GM19395 (cell line): Measurements from ENCODE around the gene CAMKMT.

Experiments
- ATAC-seq: cut with Tn5 transposase; IDR thresholded peaks from one replicate; pipeline ENCODE4 v1.9.1; 2021; ENCODE audit warnings: mild to moderate bottlenecking, moderate library complexity; ENCODE audit not compliant: unreplicated experiment

The CAMKMT gene

DNA sequence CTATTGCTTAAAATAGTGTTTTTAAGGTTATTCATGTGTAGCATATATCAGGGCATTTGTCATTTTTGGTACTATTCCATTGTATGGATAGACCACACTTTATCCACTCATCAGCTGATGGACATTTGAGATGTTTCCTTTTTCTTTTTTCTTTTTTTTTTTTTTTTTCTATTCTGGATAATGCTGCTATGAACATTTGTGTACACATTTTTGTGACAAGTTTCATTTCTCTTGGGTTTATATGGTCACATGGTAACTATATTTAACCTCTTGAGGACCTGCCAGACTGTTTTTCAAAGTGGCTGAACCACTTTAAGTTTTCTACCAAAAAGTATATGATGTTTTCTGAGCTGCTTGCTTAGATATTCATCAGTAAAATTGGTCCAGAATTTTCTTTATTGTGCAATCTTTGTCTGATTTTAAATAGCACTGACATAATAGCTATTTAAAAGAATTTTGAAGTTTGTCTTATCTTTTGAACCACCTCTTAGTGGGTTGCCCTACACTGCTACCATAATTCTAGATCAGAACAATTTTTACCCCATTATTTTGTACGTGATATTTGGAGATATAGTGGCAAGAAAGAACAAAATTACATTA, 360.4 kb downstream of the CAMKMT start:
- ATAC-seq, result no peak

DNA sequence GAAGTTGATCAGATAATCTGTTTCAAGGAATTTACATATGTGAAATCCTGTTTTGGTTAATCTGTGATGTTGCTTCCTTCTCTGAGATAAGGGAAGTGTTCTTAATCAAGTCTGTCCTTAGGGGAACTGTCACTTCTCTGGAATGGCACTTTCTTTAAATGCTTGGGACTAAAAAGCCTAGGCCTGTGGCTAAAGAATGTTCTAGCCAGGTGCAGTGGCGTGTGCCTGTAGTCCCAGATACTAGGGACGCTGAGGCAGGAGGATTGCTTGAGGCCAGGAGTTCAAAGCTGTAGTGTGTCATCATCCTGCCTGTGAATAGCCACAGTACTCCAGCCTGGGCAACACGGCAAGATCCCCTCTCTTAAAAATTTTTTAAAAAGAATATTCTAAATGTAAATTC, 362.2 kb downstream of the CAMKMT start:
- ATAC-seq, result no peak

DNA sequence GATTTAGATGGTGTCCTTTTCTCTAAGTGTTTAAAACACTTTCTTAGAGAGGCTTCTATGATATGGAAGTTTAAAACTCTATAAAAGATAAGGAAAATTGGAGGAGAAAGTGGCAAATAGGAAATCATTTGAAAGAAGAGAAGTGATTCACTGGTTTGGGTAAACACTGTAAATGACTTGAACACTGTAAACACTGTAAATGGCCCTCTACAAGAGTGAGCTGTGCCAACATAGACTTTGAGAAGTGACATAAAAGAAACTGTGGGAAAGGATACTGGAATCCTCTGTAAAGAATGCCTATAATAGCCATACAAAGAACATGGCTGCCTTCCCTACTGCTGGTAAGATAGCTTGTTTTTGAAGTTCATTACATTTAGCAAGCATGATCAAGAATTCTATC, 368.8 kb downstream of the CAMKMT start:
- no peak for ATAC-seq

DNA sequence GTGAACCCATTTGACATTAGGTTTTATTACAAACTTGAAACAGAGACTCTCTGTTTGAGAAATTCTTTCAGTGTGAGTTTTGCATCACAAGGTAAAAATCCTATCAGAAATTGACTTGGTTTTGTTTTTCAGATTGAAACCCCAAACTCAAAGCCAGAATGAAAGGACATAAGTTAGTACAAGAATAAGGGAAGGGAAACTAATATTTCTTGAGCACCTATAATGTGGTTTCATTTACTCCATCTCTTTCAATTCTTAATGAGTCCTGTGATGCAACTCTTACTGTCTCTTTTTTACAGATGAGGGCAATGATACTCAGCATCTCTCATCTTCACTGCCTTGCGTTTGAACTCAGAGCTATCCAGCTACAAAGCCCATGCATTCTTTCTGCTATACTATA, 369.8 kb downstream of the CAMKMT start:
- ATAC-seq, result peak; percentile 95

DNA sequence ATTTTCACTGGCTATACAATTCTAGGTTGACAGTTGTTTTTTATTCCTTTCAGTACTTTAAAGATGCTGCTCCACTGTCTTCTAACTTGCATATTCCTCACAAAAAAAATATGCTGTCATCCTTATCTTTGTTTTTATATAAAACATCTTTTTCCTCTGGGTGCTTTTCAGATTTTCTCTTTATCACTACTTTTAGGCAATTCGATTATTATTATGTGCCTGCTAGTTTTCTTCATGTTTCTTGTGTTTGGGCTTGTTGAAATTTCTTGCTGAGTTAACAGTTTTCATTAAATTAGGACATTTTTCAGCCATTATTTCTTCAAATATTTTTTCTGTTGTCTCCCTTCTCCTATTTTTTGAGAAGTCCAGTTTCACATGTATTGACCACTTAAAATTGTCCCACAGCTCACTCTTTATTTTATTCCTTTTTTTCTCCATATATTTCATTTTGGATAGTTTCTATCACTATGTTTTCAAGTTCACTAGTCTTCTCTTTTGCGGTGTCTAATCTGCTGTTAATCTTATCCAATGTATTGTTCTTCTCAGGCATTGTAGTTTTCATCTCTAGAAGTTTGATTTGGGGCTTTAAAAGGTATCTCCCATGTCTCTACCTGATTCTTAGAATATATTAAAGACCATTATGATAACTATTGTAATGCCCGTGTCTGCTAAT, 374.7 kb downstream of the CAMKMT start:
- ATAC-seq, result no peak

DNA sequence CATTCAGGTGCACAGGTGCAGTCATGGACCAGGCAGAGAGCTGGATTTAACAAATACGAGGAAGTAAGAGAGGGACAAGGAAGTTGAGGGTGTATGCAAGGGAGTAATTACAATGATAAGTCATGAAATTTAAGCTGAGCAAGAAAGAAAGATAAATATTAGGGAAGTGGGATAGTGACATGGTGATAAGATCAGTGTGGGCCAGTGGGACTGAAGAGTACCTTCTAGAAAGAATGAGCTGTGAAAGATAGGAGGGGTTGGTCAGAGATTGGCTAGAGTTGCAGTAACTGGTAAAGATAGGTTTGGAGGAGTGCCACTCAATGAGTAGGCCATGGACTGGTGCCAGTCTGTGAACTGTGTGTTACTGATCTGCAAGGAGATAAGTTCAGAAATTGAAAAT, 378.9 kb downstream of the CAMKMT start:
- no peak for ATAC-seq

DNA sequence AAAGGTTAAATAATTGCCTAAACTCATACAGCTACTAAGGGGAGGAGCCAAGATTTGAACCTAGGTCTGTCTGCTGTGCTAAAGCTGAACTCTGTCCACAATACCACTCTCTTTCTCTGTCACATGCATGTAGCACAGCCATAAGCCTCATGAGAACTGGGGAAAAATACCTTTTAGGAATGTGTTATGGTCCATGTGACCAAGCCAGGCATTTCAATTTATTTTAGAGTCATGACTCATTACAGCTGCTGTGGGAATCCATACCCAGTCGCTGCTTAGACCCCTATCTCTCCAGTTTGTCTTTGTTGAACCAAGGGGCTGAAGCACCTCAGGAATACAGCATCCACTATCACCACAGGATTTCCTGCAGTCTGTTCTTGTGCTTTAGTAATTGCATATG, 379.8 kb downstream of the CAMKMT start:
- ATAC-seq, result no peak

DNA sequence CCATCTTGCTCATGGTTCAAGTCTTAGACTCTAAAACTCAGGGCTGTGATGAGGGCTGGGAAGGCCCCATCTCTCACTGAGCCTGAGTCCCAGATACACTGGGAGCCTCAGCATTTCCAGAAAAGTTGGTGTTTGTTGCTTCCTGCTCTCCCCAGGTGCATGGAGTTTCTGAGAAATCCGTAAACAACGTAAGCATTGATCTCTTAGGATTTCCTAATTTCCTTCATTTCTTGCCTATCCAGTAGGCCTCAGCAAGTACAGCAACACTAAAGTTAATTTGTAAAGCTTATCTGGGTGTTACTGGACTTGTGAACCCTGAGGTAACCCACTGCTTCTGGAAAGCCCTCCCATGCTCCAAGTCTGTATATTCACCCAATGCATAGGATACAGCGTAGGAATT, 380.3 kb downstream of the CAMKMT start:
- no peak for ATAC-seq

DNA sequence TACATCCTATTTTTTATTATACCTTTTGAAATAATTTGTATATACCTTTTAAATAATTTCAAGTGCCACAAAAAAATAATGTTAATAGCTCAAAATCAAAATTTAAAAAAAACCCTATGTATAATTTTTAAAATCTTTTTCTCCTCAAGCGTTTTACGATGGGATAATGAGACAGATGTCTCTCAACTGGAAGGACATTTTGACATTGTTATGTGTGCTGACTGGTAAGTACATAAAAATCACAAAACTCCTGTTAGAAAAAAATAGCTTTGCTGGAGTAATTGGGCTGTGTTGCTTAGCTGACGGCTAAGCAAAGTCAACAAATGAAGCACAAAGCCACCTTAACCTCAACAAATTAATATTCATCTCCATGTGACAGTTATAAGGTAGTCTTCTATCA, 381.7 kb downstream of the CAMKMT start:
- no peak for ATAC-seq

DNA sequence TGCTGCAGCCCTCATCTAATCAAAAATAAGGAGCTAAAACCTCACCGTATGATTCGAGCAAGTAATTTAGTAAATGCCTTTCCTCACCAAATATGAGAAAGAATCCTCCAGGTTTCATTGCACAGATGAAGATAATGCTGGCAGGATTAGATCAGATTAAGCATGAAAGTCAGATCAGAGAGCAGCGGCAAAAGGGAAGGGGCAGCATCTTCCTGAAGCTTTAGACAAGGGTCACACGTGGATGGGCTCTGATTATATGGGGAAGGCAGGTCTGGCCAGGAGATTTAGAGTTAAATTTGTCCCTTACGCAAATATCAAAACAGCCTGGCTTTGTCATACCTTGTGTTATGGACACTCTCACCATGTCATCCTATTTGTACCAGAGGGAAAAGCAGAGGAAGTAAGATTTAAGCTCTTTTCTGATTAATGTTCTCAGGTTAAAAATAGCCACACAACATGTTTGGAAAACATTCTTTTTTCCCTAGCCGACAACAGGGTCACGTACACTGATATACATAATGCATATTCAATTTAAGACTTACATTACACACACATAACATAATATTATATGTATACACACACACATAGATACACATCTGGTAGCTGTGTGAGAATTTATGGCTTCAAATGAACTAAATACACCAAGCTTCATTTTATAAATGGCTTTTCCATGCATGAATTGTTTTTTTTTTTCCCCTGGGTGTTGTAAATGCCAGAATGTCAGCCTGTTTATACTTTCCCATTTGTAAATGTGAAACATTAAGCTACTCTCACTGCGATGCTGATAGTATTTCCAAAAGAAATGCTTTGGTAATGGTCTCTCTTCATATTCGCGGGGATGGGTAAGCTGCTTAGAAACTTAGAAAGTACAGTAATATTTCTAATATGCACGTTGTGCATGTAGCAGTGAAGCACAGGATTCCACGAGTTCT, 383.5 kb downstream of the CAMKMT start:
- no peak for ATAC-seq

DNA sequence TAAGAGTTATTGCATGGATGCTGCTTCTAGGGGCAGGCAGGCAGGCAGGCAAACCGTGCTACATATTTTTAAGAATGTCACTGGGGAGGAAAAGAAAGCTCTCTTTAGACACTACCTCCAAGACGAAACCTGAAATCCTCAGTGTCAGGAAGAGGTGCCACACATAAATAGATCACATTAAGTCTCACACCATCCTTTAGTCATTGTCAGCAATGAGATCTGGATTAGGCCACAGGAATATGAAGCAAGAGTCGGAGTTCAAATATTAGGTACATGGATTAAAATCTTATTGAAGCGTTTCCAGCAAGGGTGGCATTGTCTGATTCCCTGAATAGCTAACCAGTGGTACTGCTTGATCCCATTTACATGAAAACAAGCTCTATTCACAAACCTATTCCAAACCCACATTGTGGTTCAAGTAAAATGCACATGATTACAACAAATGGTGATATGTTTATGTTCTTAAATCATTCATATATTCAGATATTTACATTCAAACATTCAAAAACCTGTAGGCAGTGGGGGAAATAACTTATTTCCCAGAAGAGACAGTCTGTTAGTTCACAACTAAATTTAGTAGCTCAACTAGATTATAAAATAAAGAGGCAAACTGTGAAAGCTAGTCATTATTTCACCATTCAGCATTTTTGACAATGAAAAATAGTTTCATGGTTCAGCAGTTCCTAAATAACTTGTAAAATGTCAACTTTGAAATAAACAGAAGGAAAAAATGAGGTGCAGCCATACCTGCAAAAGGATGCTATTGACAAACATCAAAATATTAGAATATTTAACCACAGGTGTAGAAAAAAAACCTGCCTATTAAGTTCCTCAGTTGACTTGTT, 384.4 kb downstream of the CAMKMT start:
- no peak for ATAC-seq

DNA sequence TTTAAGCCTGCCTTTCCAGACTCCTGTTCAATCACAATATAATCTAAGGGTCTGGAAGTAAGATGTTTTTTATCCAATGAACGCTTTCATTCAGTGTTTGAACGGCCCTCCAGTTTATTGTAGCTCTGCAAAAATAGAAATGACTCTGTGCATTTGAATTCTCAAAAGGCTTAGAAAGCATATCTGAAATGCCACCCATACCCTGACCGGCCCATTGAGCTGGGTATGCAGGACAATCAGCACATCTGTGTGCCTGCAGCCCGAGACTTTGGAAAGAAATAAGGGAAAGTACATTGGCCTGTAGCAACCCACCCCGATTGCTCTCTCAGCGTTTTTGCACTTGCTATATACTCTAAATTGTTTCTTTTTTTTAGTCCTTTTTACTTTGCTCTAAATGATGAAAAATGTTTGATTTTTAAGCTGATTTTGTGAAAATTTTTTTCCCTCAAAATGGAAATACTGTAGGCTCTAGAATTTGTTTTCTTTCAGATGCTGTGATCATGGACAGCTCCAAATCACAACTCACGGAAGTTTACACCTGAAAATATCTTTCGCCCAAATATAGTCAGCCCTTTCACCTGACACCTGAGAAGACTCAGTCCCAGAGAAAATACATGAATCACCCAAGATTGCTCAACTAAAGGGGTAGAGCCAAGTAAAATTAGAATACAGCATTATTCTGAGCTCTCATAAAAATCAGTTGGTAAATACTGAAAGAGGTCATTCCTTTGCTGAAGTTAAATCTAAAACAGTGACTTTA, 385.3 kb downstream of the CAMKMT start:
- ATAC-seq, result no peak

DNA sequence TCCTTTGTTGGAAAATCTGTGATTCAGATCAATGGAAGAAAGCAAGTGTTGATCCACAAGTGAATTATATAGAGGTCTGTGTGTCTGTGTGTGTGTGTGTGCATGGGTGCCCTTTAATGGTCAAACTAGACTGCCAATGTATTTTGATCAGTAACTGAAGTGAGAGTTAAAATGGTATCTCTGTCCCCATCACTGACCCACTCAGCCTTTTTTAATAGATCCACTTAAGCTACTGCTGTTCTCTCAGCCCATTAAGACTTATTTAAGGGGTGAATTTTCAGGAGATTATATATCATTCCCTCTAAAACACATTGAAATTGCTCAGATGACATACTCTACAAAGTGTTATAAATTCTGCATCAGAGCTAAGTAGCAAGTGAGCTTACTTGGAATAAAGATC, 386.0 kb downstream of the CAMKMT start:
- no peak for ATAC-seq

DNA sequence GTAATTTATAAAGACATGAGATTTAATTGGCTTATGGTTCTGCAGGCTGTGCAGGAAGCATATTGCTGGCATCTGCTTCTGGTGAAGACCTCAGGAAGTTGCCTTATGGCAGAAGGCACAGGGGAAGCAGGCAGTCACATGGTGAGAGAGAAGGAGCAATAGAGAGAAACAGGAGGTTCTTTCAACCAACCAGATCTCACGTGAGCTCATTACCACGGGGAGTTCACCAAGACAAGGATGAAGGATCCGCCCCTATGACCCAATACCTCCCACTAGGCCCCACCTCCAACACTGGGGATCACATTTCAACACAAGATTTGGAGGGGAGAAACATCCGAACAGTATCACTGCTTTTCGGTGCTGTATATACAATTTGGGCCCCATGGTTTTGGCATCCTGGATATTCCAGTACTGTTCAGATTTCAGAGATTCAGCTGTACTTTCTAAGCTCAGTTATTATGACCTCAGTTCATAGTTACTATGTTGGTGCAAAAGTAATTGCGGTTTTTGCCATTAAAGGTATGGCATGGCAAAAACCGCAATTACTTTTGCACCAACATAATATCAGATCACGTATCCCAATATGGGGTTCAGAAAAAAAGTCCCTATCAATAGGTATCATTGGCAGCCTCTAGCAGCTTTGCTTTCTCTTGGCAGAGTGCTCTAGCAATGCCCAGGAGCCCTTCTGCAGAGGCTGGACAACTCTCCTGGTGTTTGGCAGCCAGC, 390.2 kb downstream of the CAMKMT start:
- ATAC-seq, result no peak

DNA sequence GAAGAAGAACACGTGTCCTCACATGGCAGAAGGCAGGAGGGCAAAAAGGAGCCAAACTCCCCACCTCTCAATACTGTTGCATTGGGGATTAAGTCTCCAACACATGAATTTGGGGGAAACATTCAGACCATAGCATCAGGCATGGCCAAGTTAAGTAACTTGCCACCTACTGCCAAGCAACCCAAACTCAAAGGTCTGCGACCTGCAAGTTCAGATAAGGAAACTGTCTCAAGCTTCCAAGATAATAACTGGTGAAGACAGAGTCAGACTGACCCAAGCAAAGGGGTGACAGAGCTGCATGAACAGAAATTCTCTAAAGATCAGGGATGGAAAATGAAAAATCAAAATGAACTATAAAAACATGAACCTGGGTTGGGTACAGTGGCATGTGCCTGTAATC, 391.0 kb downstream of the CAMKMT start:
- no peak for ATAC-seq

DNA sequence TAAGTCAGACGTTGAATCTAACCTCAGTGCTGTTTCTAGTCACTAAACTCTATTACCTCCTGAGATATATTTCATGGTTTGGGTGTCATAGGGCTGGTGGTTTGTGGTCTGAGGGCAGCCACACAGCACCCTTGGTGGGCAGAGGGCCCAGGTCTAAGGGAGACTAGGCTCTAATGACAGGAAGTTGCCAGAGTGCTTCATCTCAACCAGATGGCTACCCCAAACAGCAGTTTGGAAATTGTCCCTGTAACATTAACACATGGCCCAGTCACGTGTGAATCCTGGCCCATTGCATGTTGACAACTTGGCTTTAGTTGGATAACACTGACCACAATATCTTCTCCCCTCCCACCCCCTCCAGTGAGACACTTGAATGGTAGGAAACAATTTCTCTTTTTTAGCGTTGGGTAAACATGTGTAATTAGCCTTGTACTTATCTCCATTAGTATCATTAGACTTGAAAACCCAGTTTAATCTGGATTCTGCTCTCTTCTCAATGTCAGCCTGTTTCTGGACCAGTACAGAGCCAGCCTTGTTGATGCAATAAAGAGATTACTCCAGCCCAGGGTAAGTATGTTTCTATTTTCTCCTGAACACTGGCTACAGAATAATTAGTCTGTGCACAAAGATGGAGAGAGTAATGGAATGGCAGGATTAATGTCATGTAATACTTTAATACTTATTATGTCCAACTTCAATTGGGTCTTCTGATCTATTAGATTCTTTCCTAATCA, 392.0 kb downstream of the CAMKMT start:
- no peak for ATAC-seq

DNA sequence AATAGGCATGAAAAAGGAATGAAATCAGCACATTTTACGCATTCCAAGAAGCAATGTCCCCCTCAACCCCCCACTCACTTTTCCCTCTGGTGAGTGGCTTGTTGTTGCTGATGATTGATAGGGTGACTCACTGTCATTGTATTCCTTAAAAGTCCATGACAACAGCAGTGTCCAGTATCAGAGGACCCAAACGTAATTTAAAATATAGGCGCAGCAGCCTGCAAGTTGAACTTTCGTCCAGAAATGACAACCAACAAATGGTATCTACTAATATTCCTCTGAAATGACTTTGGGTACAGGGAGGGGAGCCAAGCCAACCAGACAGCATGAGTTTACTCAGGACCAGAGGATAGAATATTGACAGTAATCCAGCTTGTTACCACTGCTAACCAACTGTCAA, 396.8 kb downstream of the CAMKMT start:
- no peak for ATAC-seq

DNA sequence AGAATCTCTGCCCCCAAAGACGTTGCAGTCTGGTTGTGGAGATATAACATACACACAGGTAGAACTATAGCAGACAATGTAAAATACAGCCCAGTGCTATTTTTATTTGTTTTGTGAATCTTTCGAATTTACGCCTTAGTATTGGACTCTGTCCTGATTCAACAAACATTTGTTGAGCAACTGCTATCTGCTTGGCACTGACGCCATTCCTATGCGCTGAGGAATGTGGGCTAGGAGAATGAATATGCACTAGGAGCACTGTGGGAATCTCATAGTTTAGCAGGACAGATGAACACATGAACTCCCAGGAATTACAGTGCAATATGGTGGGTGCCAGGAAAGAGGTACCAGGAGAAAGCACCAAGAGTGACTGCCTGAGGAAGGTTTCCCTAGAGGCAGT, 398.1 kb downstream of the CAMKMT start:
- no peak for ATAC-seq

DNA sequence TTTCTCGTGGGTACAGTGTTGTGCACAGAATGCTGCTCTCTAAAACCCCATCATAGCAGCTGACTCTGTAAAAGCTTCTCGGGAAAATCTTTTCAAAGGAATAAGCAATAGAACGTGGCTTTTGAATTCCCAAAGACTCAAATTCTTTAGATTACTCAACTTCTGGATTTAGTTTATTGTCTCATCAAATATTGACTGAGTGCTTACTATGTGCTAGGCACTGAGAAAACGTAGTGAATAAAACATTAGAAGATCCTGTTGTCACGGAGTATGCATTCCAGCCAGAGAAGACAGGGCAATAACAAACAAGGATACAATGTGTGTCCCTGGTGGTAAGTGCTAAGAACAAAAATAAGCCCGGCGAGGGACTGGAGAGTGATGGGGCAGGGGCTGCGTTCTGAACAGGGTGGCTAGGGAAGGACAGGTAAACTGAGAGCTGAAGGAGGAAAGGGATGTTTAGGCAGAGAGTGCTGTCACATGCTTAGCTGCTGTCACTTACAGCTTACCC, 401.6 kb downstream of the CAMKMT start:
- no peak for ATAC-seq
